COLO668 (cell line): ENCODE measurements around the gene CDC42SE2.
"Not testable (repeated sequence)": the region's sequence is repeated elsewhere in the genome, so short reads cannot be mapped to it uniquely, and the experiment has no call there.

Source experiments
- DNase-seq: peaks from one replicate; lab custom pipeline; 2025; ENCODE audit not compliant: unreplicated experiment; lab: John Stamatoyannopoulos, UW

CDC42SE2 gene

DNA sequence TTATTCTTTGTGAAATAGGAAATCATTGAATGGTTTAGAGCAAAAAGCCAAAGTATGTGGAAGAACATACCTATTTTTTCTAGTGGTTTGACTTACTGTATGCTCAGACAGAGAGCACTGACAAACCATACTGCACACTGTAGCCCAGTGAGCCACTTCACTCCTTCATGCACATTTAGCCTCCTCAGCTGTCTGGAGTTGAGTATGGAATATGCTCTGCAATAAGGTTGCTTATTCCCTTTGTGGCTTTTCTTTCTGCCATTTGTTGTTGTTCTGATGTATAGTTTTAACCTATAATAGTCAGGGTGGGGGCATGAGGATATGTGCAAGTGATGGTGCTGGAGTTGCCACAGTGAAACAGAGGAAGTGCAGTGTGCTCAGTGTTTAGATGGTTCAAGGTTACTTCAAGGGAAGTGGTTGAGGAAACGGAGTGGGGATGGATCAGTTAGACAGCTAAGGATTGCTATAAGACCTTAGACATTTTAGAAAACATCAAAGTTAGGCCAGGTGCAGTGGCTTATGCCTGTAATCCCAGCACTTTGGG, 100.7 kb downstream of the CDC42SE2 start:
- no peak for DNase-seq

DNA sequence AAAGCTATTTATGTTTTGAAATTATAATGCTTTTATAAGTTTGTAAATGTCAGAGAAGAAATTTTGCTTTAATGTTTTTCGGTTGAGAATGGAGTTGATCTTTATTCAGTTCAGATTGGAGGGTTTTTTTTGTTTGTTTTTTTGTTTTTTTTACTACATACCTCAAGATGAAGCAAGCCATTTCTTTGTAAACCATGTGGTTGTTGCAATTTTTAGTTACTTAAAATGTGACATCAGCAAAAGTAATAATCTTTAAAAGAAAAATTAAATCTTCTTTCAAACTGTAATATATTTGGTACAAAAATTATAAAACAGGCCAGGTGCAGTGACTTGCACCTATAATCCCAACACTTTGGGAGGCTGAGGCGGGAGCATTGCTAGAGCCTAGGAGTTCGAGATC, 102.6 kb downstream of the CDC42SE2 start:
- DNase-seq = no peak

DNA sequence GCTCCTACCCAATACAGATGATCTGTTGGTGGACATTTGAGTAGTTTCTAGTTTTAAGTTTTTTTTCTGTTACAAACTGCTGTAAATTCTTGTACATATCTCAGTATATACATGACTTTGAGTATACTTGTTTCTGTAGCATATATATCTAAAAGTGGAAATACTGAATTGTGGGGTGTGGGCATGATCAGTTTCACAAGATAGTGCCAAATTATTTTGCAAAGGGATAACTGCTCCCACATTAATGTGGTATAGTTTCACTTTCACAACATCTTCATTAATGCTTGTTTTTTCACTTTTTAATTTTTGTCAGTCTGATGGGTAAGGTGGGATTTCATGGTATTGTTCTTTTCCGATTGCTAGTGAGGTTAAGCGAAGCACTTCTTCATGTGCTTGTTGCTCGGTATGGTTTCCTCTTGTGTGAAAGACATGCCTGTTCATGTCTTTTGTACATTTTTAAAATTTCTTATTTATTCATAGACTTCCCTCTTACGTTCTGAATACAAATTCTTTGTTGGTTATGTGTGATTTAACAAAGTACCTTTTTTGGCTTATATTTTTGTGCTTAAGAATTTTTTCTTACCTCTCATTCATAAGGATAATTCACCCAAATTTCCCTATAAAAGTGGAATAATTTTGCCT, 103.5 kb downstream of the CDC42SE2 start:
- no peak for DNase-seq

DNA sequence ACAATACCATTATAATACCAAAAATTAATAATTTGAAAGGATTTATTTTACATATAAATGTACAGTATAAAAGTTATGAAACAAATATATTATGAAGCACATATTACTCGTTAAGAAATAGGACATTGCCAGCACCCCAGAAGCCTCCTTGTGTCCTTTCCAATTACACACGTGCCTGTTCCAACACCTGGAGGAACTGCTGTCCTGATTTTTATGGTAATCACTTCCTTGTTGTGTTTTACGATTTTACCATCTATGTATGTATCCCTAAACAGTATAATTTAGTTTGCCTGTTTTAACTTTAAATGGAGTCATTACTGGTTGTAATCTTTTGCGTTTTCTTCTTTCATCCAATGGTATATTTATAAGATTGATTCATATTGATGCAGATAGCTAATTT, 105.0 kb downstream of the CDC42SE2 start:
- no peak for DNase-seq

DNA sequence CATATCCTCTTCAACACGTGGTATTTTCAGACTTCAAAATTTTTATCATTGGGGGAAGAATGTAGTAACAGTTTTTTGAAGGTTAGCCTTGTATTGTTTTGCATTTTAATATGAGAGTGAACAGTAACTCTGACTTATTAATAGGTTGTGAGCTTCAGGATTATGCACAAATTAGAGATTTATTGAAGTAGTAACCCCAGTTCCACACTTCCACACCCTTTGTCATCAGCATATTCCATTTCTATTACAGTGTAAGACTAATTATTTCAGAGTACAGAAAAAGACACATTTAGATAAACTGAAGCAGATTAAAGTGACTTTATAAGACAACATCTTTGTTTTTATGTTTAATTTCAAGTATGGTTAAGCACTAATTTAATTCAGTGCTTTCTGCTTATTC, 105.7 kb downstream of the CDC42SE2 start:
- no peak for DNase-seq

DNA sequence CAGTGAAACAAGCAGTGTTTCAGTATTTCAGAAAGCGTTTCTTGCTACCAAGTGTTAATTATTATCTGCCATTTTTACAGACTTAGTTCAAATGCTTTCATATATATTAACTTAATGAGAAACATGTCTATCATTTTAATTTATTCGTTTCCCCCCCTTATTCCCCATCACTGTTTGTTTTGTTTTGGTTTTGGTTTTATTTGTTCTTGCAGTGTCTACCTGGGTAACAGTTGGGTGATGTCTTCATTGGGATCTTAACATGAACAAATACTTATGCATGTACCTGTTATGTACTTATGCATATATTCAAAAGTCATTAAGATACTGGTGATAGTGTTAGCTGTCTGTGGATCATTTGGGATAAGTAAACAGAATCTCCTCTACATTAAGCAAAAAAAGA, 108.0 kb downstream of the CDC42SE2 start:
- no peak for DNase-seq

DNA sequence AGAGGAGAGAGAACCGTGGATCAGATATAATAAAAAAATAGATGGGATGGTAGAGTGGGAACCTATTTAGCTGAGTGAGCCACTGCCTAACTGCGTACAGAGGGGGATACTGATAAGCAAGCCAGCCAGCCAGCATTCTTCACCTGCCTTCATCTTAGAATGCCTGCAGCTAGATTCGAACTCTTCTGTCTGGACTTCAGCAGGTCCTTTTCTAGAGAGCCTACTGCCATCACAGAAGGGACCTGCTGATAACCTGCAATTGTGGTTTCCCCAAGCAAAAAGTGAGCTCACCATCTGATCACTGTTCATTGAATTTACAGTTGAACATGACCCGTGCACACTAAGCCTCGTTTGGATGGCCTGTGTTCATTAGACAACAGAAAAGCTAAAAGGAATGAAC, 109.4 kb downstream of the CDC42SE2 start:
- no peak for DNase-seq

DNA sequence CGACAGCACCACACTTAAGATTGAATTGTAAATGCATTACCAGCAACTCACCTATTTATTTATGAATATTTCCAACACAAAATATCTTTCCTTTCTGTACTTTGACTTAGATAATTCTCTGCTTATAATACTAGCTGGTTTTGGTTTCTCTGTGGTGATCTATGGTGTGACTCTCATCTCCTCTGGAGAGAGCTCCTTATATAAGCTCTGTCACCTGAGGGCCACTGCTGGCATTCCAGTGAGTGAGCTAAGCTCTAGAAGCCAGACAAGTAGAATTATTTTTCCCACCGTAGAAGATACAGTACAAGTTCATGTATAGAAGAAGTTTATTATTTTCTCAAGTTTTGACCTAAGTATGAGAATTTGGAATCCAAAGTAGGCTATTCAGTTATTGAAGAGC, 111.5 kb downstream of the CDC42SE2 start:
- DNase-seq = no peak

DNA sequence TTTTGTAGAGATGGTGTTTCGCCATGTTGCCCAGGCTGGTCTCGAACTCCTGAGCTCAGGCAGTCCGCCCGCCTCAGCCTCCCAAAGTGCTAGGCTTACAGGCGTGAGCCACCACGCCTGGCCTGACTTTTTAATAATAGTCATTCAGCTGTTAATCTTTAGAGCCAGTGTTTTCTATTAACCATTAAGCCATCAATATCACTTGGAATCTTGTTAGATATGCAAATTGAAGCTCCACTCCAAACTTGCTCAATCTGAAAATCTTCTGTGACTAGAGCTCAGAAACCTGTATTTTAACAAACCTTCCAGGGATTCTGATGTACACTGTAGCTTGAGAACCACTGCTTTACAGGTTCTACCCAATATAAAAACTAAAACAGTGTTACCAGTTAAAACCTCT, 113.5 kb downstream of the CDC42SE2 start:
- no peak for DNase-seq

DNA sequence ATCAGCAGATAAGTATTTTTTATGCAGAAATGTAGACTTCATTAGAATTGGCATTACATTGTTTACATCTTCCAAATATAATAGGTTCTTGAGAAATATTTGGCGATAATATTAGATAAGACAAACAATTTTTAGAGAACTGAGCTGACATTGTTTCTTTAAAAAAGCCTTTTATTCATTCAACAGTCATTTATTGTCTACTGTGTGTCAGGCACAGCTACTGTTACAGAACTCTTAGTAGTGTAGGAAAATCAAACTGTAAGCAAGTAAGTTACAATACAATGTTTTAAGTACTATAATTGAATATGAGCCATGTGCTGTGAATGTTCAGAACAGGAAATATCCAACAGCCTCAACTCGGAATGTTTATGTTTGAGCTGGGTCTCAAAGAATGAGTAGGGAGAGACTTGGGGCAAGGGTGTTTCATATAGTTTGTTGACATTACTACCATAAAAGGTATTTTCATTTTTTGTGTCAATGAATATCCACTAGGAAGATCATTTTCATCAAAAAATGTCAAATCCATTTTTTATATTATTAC, 114.0 kb downstream of the CDC42SE2 start:
- no peak for DNase-seq

DNA sequence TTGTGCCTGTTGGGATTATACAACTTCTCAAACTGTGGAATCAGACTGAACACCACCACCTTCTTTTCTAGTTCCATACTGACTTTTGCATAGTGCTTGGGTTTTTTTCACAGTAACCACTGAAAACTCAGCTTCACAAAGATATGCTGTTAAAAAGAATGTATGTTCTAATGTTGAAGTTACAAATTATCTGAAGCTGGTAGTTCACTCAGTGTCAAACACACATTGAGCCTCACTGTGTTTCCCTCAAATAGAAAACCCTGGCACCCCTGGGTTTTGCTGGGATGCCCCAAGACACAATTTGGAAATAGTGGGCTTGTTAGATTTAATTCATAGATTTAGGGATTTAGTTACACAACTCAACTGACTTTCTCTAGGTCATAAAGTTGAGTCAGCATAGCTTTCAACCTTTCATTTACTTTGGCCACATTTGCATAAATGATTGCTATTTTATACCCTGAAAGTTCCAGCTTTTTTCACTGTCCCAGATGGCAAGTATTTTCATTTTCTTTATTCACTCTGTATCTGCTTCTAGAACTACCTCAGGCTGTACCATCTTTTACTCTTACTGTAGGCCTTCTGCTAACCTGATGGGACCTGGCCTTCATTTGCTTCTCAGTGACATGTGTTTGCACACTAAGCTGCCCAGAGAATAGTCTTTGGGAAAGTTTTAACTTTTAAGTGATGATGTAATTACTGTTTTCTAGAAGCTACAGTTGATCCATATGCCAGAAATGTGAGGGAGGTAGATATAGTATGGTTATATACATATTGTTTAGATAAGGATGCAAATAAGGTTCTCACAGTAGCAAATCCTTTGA, 115.1 kb downstream of the CDC42SE2 start:
- no peak for DNase-seq

DNA sequence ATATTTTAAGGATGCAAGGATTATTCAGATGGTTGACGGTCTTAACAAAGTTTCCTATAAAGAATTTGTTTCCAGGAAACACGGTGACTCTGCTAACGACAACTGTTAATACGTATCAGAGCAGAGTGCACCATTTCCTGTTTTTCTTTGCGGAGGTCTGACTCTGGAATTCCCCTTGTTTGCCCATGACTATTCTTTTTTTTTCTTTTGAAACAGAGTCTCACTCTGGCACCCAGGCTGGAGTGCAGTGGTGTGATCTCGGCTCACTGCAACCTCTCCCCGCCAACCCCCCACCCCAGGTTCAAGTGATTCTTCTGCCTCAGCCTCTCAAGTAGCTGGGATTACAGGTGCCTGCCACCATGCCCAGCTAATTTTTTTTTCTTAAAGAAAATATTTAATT, 115.9 kb downstream of the CDC42SE2 start:
- DNase-seq = no peak

DNA sequence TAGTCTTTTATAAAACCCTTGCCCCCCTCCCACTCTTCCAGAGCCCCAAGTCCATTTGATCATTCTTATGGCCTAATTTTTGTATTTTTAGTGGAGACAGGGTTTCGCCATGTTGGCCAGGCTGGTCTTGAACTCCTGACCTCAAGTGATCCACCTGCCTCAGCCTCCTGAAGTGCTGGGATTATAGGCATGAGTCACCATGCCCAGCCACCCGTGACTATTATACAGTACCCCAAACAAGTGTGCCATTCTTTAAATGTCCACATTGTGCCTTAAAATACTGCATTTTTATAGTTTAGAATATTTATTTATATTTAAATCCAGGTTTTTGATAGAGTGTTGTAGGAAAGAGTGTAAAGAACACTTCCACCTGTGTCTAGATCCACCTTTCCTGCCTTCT, 116.4 kb downstream of the CDC42SE2 start:
- not testable (repeated sequence) for DNase-seq

DNA sequence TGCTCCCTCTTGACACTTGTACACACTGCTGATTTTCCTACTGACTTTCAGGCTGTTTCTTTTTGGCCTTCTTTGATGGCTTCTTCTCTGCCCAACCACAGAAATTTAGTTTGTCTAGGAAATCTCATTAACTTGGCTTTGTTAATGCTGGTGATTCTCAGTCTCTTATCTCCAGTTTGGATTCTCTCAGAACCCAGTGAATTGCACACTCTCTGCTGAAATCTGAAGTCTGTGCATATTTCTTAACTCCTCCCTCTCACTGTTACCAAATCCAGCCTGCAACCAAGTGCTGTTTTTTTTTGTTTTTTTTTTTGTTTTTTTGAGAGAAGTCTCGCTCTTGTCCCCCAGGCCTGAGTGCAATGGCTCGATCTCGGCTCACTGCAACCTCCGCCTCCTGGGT, 117.2 kb downstream of the CDC42SE2 start:
- DNase-seq = no peak

DNA sequence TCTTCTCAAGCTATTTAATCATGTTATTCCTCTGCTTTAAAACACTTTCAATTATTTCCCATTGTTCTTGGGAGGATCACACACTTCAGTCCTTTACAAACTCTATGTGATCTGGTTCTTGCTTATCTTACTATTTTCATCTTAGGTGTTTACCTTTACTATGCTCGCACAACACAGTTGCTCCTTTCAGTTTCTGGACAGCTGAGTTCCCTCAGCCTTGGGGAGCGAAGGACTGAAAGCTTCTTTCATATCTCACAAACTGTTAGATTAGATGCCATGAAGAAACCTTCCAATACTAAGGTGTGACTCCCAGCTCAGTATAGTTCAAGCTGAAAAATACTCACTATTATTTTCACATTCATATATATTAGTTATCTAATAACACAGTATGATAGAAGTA, 117.9 kb downstream of the CDC42SE2 start:
- DNase-seq = no peak

DNA sequence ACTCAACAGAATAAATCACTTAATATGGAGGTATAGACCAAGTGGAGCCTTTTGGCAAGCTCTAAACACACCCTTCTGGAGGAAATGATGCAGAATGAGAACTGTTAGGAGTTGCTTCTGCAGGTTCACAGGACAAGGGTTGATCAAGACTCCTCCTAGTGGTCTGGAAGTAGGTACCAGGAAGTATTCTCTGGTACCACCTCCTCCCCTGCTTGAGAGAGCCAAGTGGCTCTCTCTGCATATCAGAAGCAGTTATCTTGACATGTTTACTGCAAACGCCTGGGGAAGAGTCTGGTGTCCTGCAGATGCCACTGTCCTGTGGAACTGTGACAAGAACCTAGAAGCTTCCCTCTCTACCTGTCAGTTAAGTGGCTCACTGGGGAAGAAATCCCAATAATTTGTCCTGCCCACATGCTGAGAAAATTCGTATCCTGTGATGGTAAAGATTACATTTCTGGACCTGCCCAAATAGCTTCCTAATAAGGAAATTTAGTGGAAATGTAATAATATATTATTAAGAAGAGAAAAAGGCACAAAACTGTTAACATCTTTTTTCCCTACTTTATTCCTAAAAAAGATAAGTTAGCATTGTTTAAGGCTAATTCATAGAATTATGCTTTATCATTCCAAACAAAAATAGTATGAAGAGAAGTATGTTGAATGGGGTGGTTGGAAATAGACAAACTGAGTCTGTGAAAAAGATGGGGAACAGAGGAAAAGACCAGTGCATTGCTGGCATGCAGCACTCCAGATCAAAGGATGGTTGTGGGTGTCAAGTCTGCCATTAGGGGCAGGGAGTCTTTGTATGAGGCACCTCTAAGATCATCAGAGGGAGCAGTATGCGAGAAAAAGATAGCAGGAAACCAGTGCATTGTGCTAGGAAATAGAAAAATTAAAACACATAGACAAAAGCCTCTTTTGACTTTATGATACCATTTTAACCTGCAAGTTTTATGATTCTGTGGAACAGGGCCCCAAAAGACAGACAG, 118.8 kb downstream of the CDC42SE2 start:
- DNase-seq = no peak

DNA sequence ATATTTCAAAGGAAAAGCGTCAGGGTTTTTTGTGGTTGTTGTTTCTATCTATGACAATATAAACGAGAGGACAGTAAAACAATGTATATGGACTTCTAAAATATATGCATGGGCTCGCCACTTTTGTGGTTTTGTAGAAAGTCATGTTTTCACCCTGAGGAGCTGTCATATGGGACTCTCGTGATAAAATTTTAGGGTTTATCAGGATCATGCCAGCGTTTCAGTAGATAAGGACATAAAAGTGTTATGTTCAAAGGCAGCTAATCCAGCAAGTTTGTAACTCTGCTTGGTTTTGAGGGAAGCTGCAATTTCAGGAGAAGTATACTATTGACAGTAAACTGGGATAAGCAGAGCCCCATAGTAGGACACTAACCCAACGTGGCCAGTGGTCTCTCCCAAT, 120.3 kb downstream of the CDC42SE2 start:
- no peak for DNase-seq

DNA sequence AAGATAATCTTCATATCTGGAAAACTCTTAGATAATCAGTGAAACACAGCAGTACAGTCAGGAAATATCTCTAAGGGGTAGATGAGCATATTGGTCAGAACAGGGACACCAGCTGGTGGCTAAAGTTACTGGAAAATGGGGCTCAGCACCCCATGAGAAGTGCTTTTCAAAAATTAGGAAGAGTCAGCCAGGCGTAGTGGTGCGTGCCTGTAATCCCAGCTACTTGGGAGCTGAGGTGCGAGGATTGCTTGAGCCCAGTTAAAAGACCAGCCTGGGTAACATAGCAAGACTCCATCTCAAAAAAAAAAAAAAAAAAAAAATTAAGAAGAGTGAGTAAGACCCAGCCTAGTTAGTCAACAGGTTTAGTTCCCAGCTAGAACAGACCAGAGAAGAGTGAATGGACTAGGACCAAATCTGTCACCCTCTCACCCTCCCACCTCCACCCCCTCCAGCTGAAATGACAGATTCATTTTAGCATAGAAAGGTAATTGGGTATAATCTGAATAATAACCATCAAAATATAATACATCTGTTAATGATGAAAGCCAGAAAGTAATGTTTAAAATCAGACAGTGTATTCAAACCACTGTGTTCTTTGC, 120.9 kb downstream of the CDC42SE2 start:
- no peak for DNase-seq

DNA sequence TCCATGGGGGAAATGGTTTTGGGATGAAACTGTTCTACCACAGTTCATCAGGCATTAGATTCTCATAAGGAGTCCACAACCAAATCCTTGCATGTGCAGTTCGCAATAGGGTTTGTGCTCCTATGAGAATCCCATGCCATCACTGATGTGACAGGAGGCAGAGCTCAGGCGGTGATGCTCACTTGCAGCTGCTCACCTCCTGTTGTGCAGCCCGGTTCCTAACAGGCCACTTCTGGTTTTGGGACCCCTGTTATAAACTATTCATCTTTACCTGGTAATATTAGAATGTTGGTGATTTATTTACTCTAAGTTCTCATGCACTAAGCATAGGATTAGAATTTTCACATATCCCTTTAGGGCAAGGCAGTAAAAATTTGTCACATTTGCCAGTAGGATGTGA, 122.3 kb downstream of the CDC42SE2 start:
- no peak for DNase-seq

DNA sequence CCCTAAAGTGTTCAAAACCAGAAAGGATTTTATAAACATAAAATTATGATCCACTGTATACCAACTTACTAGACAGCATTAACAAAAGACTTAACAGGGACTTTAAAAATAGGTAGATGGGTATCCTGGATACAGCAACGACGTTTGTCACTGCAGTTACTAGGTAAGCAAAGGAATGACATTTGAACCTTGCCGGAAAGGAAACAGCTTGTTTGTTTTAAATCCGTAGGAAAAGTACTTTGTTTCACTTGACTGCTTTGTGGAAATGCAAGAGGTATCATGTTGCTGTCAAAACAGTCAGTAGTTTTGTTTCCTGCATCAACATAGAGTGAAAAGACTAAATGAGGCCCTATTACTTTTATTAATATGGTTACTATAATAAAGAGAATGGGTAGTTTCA, 122.9 kb downstream of the CDC42SE2 start:
- peak; percentile 8 for DNase-seq

DNA sequence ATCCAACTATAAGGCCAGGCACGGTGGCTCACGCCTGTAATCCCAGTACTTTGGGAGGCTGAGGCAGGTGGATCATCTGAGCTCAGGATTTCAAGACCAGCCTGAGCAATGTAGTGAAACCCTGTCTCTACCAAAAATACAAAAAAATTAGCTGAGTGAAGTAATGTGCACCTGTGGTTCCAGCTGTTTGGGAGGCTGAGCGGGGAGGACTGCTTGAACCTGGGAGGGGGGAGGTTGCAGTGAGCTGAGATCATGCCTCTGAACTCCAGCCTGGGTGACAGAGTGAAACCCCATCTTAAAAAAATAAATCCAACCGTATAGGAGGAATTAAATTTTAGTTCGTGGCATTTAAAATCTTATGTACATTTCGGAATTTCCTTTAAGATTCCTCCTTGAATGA, 123.4 kb downstream of the CDC42SE2 start:
- no peak for DNase-seq
